Measurements from ENCODE around the gene USF3. TPM values are rescaled to one million over a fixed set of nuclear protein-coding genes. Genes with fewer than 3 reads are reported as not detected.

USF3 gene
- total and polyA plus RNA-seq, 3 experiments from 2014 or later = 4.9 to 13.2 (median 11.2) TPM

DNA sequence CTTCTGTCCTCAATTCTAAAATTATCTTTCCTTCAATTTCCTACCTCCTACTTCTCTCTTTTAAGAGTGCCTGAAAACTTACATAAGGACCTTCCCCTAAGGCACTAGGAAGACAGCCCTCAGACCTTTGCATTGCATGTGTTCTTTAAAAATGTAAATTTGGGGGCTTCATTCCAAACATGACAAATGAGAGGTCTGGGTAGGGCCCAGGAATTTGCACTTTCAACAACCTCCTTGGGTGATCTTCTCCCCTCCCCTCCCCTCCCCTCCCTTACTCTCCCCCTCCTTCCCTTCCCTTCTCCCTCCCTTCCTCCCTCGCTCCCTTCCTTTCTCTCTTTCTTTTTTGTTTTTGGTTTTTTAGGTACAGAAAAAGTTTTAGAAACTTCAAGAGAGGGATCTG, 18.7 kb downstream of the USF3 start:
- H3K27ac ChIP-seq (ENCODE audit: low read depth, low read length) = no peak overlapping the region
- ChIA-PET POLR2A (no interaction called here), CTCF (no interaction called here)
- H3K4me1 ChIP-seq (ENCODE audit: insufficient read depth, low read length) = no peaks in the 10 kb centered on the region
- Mint-ChIP-seq H3K4me3 (no peak overlapping the region), H3K9me3 (no peaks in the 10 kb centered on the region), H3K4me1 (peaks cover 14 to 39% (median 33%) of the 10 kb centered on the region in 3 donors), H3K36me3 (peaks cover 0 to 42% (median 16%) of the 10 kb centered on the region in 3 donors), H3K27me3 (no peaks in the 10 kb centered on the region), H3K27ac (peak overlapping the region in 2 of 8 donors; percentile 1 to 5)
- H3K4me3 ChIP-seq (ENCODE audit: low read length) = no peak overlapping the region
- no peaks in the 10 kb centered on the region for H3K9me3 ChIP-seq (ENCODE audit: low read length)
- H3K27me3 ChIP-seq (ENCODE audit: insufficient read depth, low read length, poor library complexity, severe bottlenecking) = no peaks in the 10 kb centered on the region
- DNase-seq = no peak
- H3K36me3 ChIP-seq (ENCODE audit: insufficient read depth, low read length) = peaks cover 8% of the 10 kb centered on the region

DNA sequence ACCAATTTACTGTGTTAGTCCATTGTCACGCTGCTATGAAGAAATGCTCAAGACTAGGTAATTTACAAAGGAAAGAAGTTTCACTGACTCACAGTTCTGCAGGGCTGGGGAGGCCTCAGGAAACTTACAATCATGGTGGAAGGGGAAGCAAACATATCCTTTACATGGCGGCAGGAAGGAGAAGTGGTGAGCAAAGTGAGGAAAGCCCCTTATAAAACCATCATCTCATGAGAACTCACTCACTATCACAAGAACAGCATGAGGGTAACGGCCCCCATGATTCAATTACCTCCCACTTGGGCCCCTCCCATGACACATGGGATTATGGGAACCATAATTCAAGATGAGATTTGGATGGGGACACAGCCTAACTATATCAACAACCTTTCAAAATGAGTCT, 20.2 kb downstream of the USF3 start:
- CTCF ChIA-PET = no interaction called here
- no peaks in the 10 kb centered on the region for H3K4me1 ChIP-seq (ENCODE audit: insufficient read depth, low read length)

DNA sequence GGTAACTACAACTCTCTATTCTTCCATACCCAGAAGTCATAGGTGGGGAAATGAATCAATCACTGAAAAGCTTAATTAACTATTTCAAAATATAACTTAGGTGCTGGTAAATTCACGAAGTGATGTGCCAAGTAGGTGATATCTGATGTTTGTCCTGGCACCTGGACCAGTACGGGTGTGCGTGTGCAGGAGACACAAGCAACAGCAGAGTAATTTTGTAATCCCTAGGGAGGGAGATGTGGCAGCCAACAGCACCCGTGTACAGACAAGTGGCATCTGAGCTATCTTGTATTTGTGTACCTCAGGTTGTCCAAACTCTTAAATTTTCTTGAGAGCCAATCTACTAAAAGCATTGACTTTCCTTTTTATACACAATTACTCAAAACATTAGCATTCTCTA, 22.8 kb downstream of the USF3 start:
- H3K27me3 Mint-ChIP-seq = peaks cover 0 to 2% of the 10 kb centered on the region in 2 donors
- Histone ChIP-seq H3K9me3 (ENCODE audit: low read length) (no peaks in the 10 kb centered on the region), H3K27me3 (ENCODE audit: insufficient read depth, low read length, poor library complexity, severe bottlenecking) (no peaks in the 10 kb centered on the region), H3K4me1 (ENCODE audit: insufficient read depth, low read length) (no peaks in the 10 kb centered on the region), H3K27ac (ENCODE audit: low read depth, low read length) (no peak overlapping the region), H3K4me3 (ENCODE audit: low read length) (no peak overlapping the region), H3K36me3 (ENCODE audit: insufficient read depth, low read length) (peaks cover 8% of the 10 kb centered on the region)
- H3K4me1 Mint-ChIP-seq = peaks cover 6 to 34% (median 26%) of the 10 kb centered on the region in 3 donors
- no peak overlapping the region for H3K4me3 Mint-ChIP-seq
- H3K36me3 Mint-ChIP-seq = peaks cover 7 to 72% (median 24%) of the 10 kb centered on the region in 3 donors
- no peak for DNase-seq
- CTCF ChIA-PET = interaction anchor here (1.0 kb wide), 1 partner anchor 63 kb away, joined by 3 read pairs; no protein-coding TSS in a partner anchor
- H3K27ac Mint-ChIP-seq = no peak overlapping the region
- POLR2A ChIA-PET = no interaction called here
- H3K9me3 Mint-ChIP-seq = no peaks in the 10 kb centered on the region

More for the DNA sequence above, 20.2 kb downstream of the USF3 start:
- Mint-ChIP-seq H3K4me3 (no peak overlapping the region), H3K27ac (peak overlapping the region in 2 of 8 donors; percentile 34 to 69), H3K36me3 (peaks cover 1 to 52% (median 17%) of the 10 kb centered on the region in 3 donors), H3K9me3 (no peaks in the 10 kb centered on the region), H3K27me3 (no peaks in the 10 kb centered on the region), H3K4me1 (peaks cover 11 to 36% (median 28%) of the 10 kb centered on the region in 3 donors)
- POLR2A ChIA-PET = no interaction called here
- DNase-seq = no peak
- Histone ChIP-seq H3K36me3 (ENCODE audit: insufficient read depth, low read length) (peaks cover 8% of the 10 kb centered on the region), H3K9me3 (ENCODE audit: low read length) (no peaks in the 10 kb centered on the region), H3K27ac (ENCODE audit: low read depth, low read length) (no peak overlapping the region), H3K4me3 (ENCODE audit: low read length) (no peak overlapping the region), H3K27me3 (ENCODE audit: insufficient read depth, low read length, poor library complexity, severe bottlenecking) (no peaks in the 10 kb centered on the region)

DNA sequence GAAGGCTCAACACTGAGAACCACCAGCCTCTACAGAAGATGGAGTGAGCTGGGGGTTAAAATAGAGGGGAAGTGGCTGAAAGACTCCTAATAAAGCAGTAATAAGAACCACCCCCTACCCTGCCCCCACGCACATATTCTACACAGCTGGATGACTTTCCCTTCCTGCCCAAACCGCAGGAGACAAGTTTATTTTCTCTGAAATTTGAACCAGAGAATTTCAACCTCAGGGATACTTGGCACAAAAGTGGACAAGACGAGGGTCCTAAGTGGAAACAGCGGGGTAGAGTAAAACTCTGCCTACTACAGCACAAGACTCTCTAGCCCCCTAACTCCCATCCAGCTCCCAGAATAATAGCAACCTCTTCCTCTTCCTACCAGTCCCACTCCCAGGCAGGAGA, 28.4 kb downstream of the USF3 start:
- Histone ChIP-seq H3K4me3 (ENCODE audit: low read length) (no peak overlapping the region), H3K27me3 (ENCODE audit: insufficient read depth, low read length, poor library complexity, severe bottlenecking) (no peaks in the 10 kb centered on the region), H3K27ac (ENCODE audit: low read depth, low read length) (no peak overlapping the region), H3K36me3 (ENCODE audit: insufficient read depth, low read length) (no peaks in the 10 kb centered on the region), H3K9me3 (ENCODE audit: low read length) (no peaks in the 10 kb centered on the region), H3K4me1 (ENCODE audit: insufficient read depth, low read length) (no peaks in the 10 kb centered on the region)
- Mint-ChIP-seq H3K27me3 (peaks cover 0 to 2% of the 10 kb centered on the region in 2 donors), H3K36me3 (peaks cover 29 to 74% (median 30%) of the 10 kb centered on the region in 3 donors), H3K4me1 (peaks cover 14 to 31% (median 26%) of the 10 kb centered on the region in 3 donors), H3K27ac (peak overlapping the region in 1 of 8 donors; percentile 8), H3K4me3 (no peak overlapping the region), H3K9me3 (no peaks in the 10 kb centered on the region)
- DNase-seq = no peak
- ChIA-PET POLR2A (no interaction called here), CTCF (interaction anchor here (1.2 kb wide), 1 partner anchor 31 kb away, joined by 3 read pairs; no protein-coding TSS in a partner anchor)

DNA sequence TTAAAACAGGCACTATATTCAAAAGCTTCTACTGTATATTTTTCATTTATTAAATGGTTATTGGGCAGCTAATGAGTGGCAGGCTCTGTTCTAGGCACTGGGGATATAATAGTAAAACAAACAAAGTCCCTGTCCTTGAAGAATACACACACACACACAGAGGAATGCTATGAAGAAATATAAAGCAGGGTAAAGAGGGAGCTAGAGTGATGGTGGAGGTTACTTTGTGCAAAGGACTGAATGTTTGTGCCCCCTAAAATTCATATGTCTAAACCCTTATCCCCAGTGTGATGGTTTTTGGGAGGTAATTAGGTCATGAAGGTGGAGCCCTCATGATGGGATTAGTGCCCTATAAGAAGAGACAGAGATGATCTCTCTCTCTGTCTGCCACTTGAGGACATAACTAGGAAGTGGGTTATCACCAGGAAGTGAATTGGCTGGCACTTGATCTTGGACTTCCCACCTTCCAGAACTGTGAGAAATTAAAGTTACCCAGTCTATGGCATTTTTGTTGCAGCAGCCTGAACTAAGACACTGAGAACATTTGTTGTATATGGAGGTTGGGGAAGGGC, 31.8 kb downstream of the USF3 start:
- Histone ChIP-seq H3K9me3 (ENCODE audit: low read length) (no peaks in the 10 kb centered on the region), H3K27me3 (ENCODE audit: insufficient read depth, low read length, poor library complexity, severe bottlenecking) (no peaks in the 10 kb centered on the region), H3K36me3 (ENCODE audit: insufficient read depth, low read length) (no peaks in the 10 kb centered on the region), H3K4me3 (ENCODE audit: low read length) (no peak overlapping the region), H3K27ac (ENCODE audit: low read depth, low read length) (no peak overlapping the region), H3K4me1 (ENCODE audit: insufficient read depth, low read length) (no peaks in the 10 kb centered on the region)
- Mint-ChIP-seq H3K9me3 (no peaks in the 10 kb centered on the region), H3K36me3 (peaks cover 33 to 78% (median 47%) of the 10 kb centered on the region in 3 donors), H3K4me3 (no peak overlapping the region), H3K27me3 (no peaks in the 10 kb centered on the region), H3K4me1 (peaks cover 13 to 25% (median 24%) of the 10 kb centered on the region in 3 donors), H3K27ac (peak overlapping the region in 5 of 8 donors; percentile 19 to 77 (median 30))
- CTCF ChIA-PET = no interaction called here
- DNase-seq = no peak
- POLR2A ChIA-PET = no interaction called here

DNA sequence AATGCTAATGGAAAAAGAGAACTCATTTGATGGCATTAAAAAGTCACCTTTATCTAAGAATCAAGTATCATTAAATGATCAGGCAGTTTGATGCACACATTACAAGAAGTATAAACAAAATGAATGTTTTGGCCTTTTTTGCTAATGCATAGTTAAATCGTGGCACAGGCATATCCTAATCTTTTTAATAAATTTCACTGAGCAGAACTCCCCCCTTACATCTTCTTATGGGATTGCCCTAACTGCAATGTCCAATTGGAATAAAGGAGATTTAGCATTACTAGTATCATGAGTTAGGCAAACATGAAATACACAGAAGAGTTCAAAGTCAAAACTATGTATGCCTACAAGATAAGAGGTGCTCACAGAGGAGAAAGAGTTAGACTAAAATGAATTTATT, 32.7 kb downstream of the USF3 start:
- no peak overlapping the region for H3K27ac ChIP-seq (ENCODE audit: low read depth, low read length)
- H3K36me3 ChIP-seq (ENCODE audit: insufficient read depth, low read length) = no peaks in the 10 kb centered on the region
- no peaks in the 10 kb centered on the region for H3K4me1 ChIP-seq (ENCODE audit: insufficient read depth, low read length)
- DNase-seq = no peak
- POLR2A ChIA-PET = no interaction called here
- peaks cover 35 to 80% (median 55%) of the 10 kb centered on the region in 3 donors for H3K36me3 Mint-ChIP-seq
- CTCF ChIA-PET = interaction anchor here (0.9 kb wide), 1 partner anchor 14 kb away, joined by 3 read pairs; no protein-coding TSS in a partner anchor
- H3K4me1 Mint-ChIP-seq = peaks cover 12 to 23% (median 18%) of the 10 kb centered on the region in 3 donors
- no peaks in the 10 kb centered on the region for H3K9me3 ChIP-seq (ENCODE audit: low read length)
- no peaks in the 10 kb centered on the region for H3K27me3 ChIP-seq (ENCODE audit: insufficient read depth, low read length, poor library complexity, severe bottlenecking)
- no peak overlapping the region for H3K4me3 Mint-ChIP-seq
- H3K4me3 ChIP-seq (ENCODE audit: low read length) = no peak overlapping the region
- H3K27ac Mint-ChIP-seq = no peak overlapping the region
- H3K9me3 Mint-ChIP-seq = no peaks in the 10 kb centered on the region
- H3K27me3 Mint-ChIP-seq = no peaks in the 10 kb centered on the region

DNA sequence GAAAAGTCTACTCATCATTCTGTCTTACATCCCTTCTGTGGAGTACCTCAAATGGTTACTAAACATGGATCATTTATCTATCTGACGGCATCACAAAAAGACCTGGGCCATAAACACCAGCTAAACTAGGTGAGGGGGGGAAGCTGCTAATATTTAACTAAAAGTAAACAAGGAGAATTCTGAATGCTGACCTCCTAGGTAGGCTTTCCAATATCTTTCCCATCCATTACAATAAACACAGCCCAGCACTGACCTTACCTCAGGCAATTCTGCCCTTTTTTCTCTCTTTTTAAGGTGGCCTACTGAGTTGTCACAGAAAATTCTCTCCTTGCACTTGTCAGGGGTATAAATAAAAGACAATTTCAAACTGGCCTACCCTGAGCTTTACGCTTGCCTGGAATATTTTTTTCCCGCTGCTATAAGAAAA, 33.1 kb downstream of the USF3 start:
- Mint-ChIP-seq H3K36me3 (peaks cover 39 to 81% (median 56%) of the 10 kb centered on the region in 3 donors), H3K4me1 (peaks cover 9 to 20% (median 13%) of the 10 kb centered on the region in 3 donors), H3K27me3 (no peaks in the 10 kb centered on the region), H3K4me3 (no peak overlapping the region), H3K9me3 (no peaks in the 10 kb centered on the region), H3K27ac (peak overlapping the region in 1 of 8 donors; percentile 30)
- Histone ChIP-seq H3K4me1 (ENCODE audit: insufficient read depth, low read length) (no peaks in the 10 kb centered on the region), H3K27ac (ENCODE audit: low read depth, low read length) (no peak overlapping the region), H3K4me3 (ENCODE audit: low read length) (no peak overlapping the region), H3K36me3 (ENCODE audit: insufficient read depth, low read length) (no peaks in the 10 kb centered on the region), H3K9me3 (ENCODE audit: low read length) (no peaks in the 10 kb centered on the region), H3K27me3 (ENCODE audit: insufficient read depth, low read length, poor library complexity, severe bottlenecking) (no peaks in the 10 kb centered on the region)
- ChIA-PET POLR2A (no interaction called here), CTCF (interaction anchor here (0.9 kb wide), 1 partner anchor 14 kb away, joined by 3 read pairs; no protein-coding TSS in a partner anchor)
- no peak for DNase-seq

DNA sequence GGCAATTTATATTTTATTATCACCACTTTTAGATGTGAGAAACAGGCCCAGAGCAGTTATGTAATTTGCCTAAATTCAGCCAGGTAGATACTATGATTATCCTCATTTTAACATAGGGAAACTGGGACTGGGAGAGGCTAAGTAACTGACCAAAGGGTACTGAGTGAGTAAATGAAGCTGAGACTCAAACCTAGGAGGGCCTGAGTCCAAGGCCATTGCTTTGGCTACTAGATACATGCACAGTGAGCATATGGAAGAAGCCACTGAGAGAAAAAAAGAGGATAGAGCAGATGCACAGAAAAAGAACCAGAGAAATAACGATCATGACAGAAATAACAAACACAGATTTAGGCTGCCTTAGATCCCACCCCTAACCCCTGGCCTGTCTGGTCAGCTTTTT, 33.6 kb downstream of the USF3 start:
- Histone ChIP-seq H3K27ac (ENCODE audit: low read depth, low read length) (no peak overlapping the region), H3K27me3 (ENCODE audit: insufficient read depth, low read length, poor library complexity, severe bottlenecking) (no peaks in the 10 kb centered on the region), H3K4me3 (ENCODE audit: low read length) (no peak overlapping the region), H3K9me3 (ENCODE audit: low read length) (no peaks in the 10 kb centered on the region), H3K4me1 (ENCODE audit: insufficient read depth, low read length) (no peaks in the 10 kb centered on the region), H3K36me3 (ENCODE audit: insufficient read depth, low read length) (no peaks in the 10 kb centered on the region)
- H3K27ac Mint-ChIP-seq = peak overlapping the region in 4 of 8 donors; percentile 4 to 48 (median 36)
- no peaks in the 10 kb centered on the region for H3K27me3 Mint-ChIP-seq
- peaks cover 8 to 15% (median 9%) of the 10 kb centered on the region in 3 donors for H3K4me1 Mint-ChIP-seq
- CTCF ChIA-PET = interaction anchor here (0.9 kb wide), 1 partner anchor 13 kb away, joined by 3 read pairs; no protein-coding TSS in a partner anchor
- no peak overlapping the region for H3K4me3 Mint-ChIP-seq
- POLR2A ChIA-PET = no interaction called here
- H3K36me3 Mint-ChIP-seq = peaks cover 41 to 84% (median 61%) of the 10 kb centered on the region in 3 donors
- no peaks in the 10 kb centered on the region for H3K9me3 Mint-ChIP-seq
- no peak for DNase-seq
